Tibial nerve (tissue), 4 donors: ENCODE measurements around the gene CPNE7. TPM values are rescaled to one million over a fixed set of nuclear protein-coding genes. Genes with fewer than 3 reads are reported as not detected.

Experiments used
- DNase-seq, 2 donors: peaks; one replicate each; pipeline ENCODE4 v3.0.0-alpha.2; 2019; ENCODE audit warnings: low spot score in 2 of 2
- H3K27ac ChIP-seq, 4 donors: fragments of 200-600 bp; sonication (generic) in 3 of 4; one replicate each; pipeline ENCODE4 v1.5.1; 2017 to 2019; ENCODE audit warnings: mild to moderate bottlenecking in 1 of 4
- H3K27me3 ChIP-seq, 2 donors: fragments of 200-600 bp; sonication (generic) in 1 of 2; one replicate each; pipeline versions ENCODE4 v1.5.1 to v1.6.0; 2017 to 2019
- H3K36me3 ChIP-seq, 3 donors: fragments of 200-600 bp; sonication (generic); one replicate each; pipeline ENCODE4 v1.5.1; 2018 to 2019
- H3K4me1 ChIP-seq, 4 donors: fragments of 200-600 bp; sonication (generic) in 3 of 4; one replicate each; pipeline ENCODE4 v1.5.1; 2017 to 2019
- H3K4me3 ChIP-seq, 4 donors: fragments of 200-600 bp; sonication (generic) in 3 of 4; one replicate each; pipeline ENCODE4 v1.5.1; 2017 to 2019; ENCODE audit warnings: mild to moderate bottlenecking in 1 of 4, moderate library complexity in 1 of 4
- H3K9me3 ChIP-seq, 4 donors: fragments of 200-600 bp; sonication (generic) in 3 of 4; one replicate each; pipeline ENCODE4 v1.5.1; 2017 to 2019
- CTCF ChIP-seq, 5 experiments: fragments of 200-600 bp in 3 of 5; fragments of 450-650 bp in 2 of 5; sonication (generic) in 3 of 5; IDR thresholded peaks; one replicate each; pipeline ENCODE4 v1.5.1; 2016 to 2019; ENCODE audit warnings: antibody characterized with exemption in 5 of 5, mild to moderate bottlenecking in 3 of 5, moderate library complexity in 2 of 5
- EP300 ChIP-seq, 2 donors: sonication (generic); formaldehyde crosslinking; IDR thresholded peaks; one replicate each; pipeline ENCODE4 v1.6.1; 2017; ENCODE audit warnings: antibody characterized with exemption in 2 of 2, mild to moderate bottlenecking in 1 of 2
- POLR2A ChIP-seq, 2 donors: fragments of 450-650 bp; IDR thresholded peaks; one replicate each; pipeline ENCODE4 v1.6.1; 2017; ENCODE audit warnings: antibody characterized with exemption in 2 of 2, mild to moderate bottlenecking in 2 of 2, moderate library complexity in 2 of 2
- WGBS, 2 donors: methylation state at CpG; one replicate each; pipeline ENCODE4 v1.1.5; 2018; 5-methylcytosine and 5-hydroxymethylcytosine counted together
- total RNA-seq, 4 donors: library from RNA; depleted of rRNA; stranded (reverse); fragments of >200 nt; gene quantifications; one replicate each; pipeline ENCODE4 v1.1.0, GENCODE V29; 2016

CPNE7 gene
- total RNA-seq, 4 donors from 2014 or later, result 0.90 to 10.0 (median 4.2) TPM; not detected in 1

GRCh38 chr16:89613231-89613953 lies 37.8 kb downstream of the CPNE7 start, which contains the start of gene DPEP1:
Gene DPEP1, plus strand, starts transcription at chr16:89613642. Its CDS starts 16,769 bp downstream, at chr16:89630411.
- TF ChIP-seq CTCF (IDR thresholded peaks at IDR 0.05), result no peak
- TF ChIP-seq EP300 (IDR thresholded peaks at IDR 0.05), result no peak
- no peak for TF ChIP-seq POLR2A (IDR thresholded peaks at IDR 0.05)
- Histone ChIP-seq H3K36me3 (no peaks in the 10 kb centered on the region), H3K9me3 (no peaks in the 10 kb centered on the region), H3K27me3 (peaks cover 0 to 34% of the 10 kb centered on the region in 2 donors), H3K4me3 (peak within 1 kb of the TSS in 1 of 4 donors; percentile 15), H3K27ac (peak within 1 kb of the TSS in 1 of 4 donors; percentile 62), H3K4me1 (no peaks in the 10 kb centered on the region)
- DNase-seq, result no peak
- 66 to 70% methylated on average over 19 of the region's 19 CpGs for WGBS, 2 donors

GRCh38 chr16:89613954-89614459 lies 38.4 kb downstream of the CPNE7 start:
- no peaks in the 10 kb centered on the region for H3K4me1 ChIP-seq
- H3K4me3 ChIP-seq, result no peak overlapping the region
- DNase-seq, result no peak
- no peaks in the 10 kb centered on the region for H3K9me3 ChIP-seq
- H3K36me3 ChIP-seq, result no peaks in the 10 kb centered on the region
- 87 to 93% methylated on average over 21 to 22 of the region's 22 CpGs for WGBS, 2 donors
- peaks cover 0 to 34% of the 10 kb centered on the region in 2 donors for H3K27me3 ChIP-seq
- peak overlapping the region in 1 of 4 donors; percentile 62 for H3K27ac ChIP-seq
- TF ChIP-seq POLR2A (IDR thresholded peaks at IDR 0.05), result no peak
- TF ChIP-seq EP300 (IDR thresholded peaks at IDR 0.05), result no peak
- TF ChIP-seq CTCF (IDR thresholded peaks at IDR 0.05), result no peak

GRCh38 chr16:89615176-89615575 lies 39.6 kb downstream of the CPNE7 start:
- Histone ChIP-seq H3K27ac (no peak overlapping the region), H3K27me3 (peaks cover 0 to 36% of the 10 kb centered on the region in 2 donors), H3K36me3 (no peaks in the 10 kb centered on the region), H3K4me1 (no peaks in the 10 kb centered on the region), H3K4me3 (no peak overlapping the region), H3K9me3 (no peaks in the 10 kb centered on the region)
- DNase-seq, result no peak
- 86 to 88% methylated on average over 10 of the region's 13 CpGs for WGBS, 2 donors
- TF ChIP-seq POLR2A (IDR thresholded peaks at IDR 0.05) (no peak), EP300 (IDR thresholded peaks at IDR 0.05) (no peak), CTCF (IDR thresholded peaks at IDR 0.05) (no peak)

- H3K27ac ChIP-seq, result no peak overlapping the region
- no peaks in the 10 kb centered on the region for H3K9me3 ChIP-seq
- 23 to 34% methylated on average over 14 to 17 of the region's 17 CpGs for WGBS, 2 donors
- TF ChIP-seq POLR2A (IDR thresholded peaks at IDR 0.05) (no peak), EP300 (IDR thresholded peaks at IDR 0.05) (no peak), CTCF (IDR thresholded peaks at IDR 0.05) (peak; percentile 27 to 66 (median 58))
- H3K4me3 ChIP-seq, result no peak overlapping the region
- H3K27me3 ChIP-seq, result peaks cover 0 to 41% of the 10 kb centered on the region in 2 donors
- no peaks in the 10 kb centered on the region for H3K4me1 ChIP-seq
- no peak for DNase-seq
- H3K36me3 ChIP-seq, result no peaks in the 10 kb centered on the region
These were observed 40.1 kb downstream of the CPNE7 start for GRCh38 chr16:89615596-89616090.

GRCh38 chr16:89616623-89617022 lies 41.1 kb downstream of the CPNE7 start:
- H3K27me3 ChIP-seq, result peaks cover 0 to 51% of the 10 kb centered on the region in 2 donors
- no peak overlapping the region for H3K27ac ChIP-seq
- H3K4me1 ChIP-seq, result no peaks in the 10 kb centered on the region
- TF ChIP-seq POLR2A (IDR thresholded peaks at IDR 0.05), result no peak
- TF ChIP-seq CTCF (IDR thresholded peaks at IDR 0.05), result no peak
- TF ChIP-seq EP300 (IDR thresholded peaks at IDR 0.05), result no peak
- H3K36me3 ChIP-seq, result no peaks in the 10 kb centered on the region
- H3K4me3 ChIP-seq, result no peak overlapping the region
- no peaks in the 10 kb centered on the region for H3K9me3 ChIP-seq
- 81% methylated on average over 20 of the region's 20 CpGs for WGBS, 2 donors
- DNase-seq, result no peak
